ENCODE results near the gene GINS1. TPM values are rescaled to one million over a fixed set of nuclear protein-coding genes. Genes with fewer than 3 reads are reported as not detected.

GINS1 gene
- total and polyA plus RNA-seq, 2 of the 8 experiments (the other 6 are each of a cell fraction or from before 2014, with no cell fraction given) = 44.7 to 68.4 TPM

DNA sequence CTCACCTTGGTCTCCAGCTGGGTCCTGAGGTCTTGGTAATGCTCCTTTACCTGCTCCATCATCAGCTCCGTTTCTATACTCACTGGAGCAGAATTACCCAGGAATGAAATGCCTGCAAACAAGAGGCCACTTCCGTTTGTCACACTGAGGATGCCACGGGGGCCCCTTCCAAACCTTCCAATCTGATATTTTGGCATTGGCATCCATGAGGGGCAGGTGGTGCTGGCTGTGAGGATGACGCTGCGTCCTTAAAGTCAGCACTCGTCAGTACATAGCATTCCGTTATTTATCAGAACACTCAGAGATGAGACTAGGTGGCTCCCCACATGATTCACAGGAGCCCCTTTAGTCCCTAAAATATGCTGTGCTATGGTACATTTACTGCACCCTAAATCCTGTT, 72.7 kb downstream of the GINS1 start:
- H3K18ac ChIP-seq (ENCODE audit: extremely low read depth, low read length) = no peak overlapping the region

More for the DNA sequence above, 72.7 kb downstream of the GINS1 start:
- H3K14ac ChIP-seq (ENCODE audit: insufficient read length) = no peak overlapping the region
- H3K9ac ChIP-seq (replicated peaks in 1 of 4; ENCODE audit: extremely low read depth in 1 of 4, low read depth in 3 of 4, low read length in 3 of 4) = no peak overlapping the region
- no peaks in the 10 kb centered on the region for H3K23me2 ChIP-seq (ENCODE audit: low read depth, low read length)
- ChIA-PET CTCF (ENCODE audit: partially characterized antibody) (interaction anchor here (0.6 to 5.0 kb wide), 5 partner anchors 9 to 128 kb away, joined by 3 to 25 read pairs (median 4); no protein-coding TSS in a partner anchor), POLR2A (ENCODE audit: partially characterized antibody) (interaction anchor here (2.2 kb wide), 1 partner anchor 10 kb away, joined by 8 read pairs; no protein-coding TSS in a partner anchor)
- no peaks in the 10 kb centered on the region for H3K27me3 ChIP-seq (replicated peaks in 1 of 4; ENCODE audit: control insufficient read depth in 3 of 4, extremely low read depth in 1 of 4, insufficient read depth in 3 of 4, low read length in 3 of 4)
- no peak overlapping the region for H4K91ac ChIP-seq (replicated peaks; ENCODE audit: insufficient read length, low read length)
- no peak overlapping the region; the same call in 1 of the 2 replicates for H2BK5ac ChIP-seq (ENCODE audit: low read depth, low read length)
- no peaks in the 10 kb centered on the region for H3K79me1 ChIP-seq (ENCODE audit: low read depth, low read length)
- no peak overlapping the region for H4K8ac ChIP-seq (ENCODE audit: extremely low read depth, insufficient read depth, low read length)
- TF ChIP-seq ASH2L (IDR thresholded peaks at IDR 0.05; ENCODE audit: low read length) (no peak), SRF (IDR thresholded peaks at IDR 0.05; ENCODE audit: low read depth, low read length) (no peak), RBBP5 (IDR thresholded peaks at IDR 0.05; ENCODE audit: borderline replicate concordance, low read depth, low read length) (no peak), JUN (IDR thresholded peaks at IDR 0.05; ENCODE audit: low read depth, low read length) (no peak), ZNF274 (IDR thresholded peaks at IDR 0.05; ENCODE audit: borderline replicate concordance, extremely low read depth, low read length) (no peak), NANOG (IDR thresholded peaks at IDR 0.05; ENCODE audit: insufficient read depth, low read depth, low read length, poor library complexity, severe bottlenecking) (no peak), JUND (IDR thresholded peaks at IDR 0.05; ENCODE audit: low read length) (no peak), RXRA (IDR thresholded peaks at IDR 0.05; ENCODE audit: insufficient read depth, low read depth, low read length) (no peak), SP1 (IDR thresholded peaks at IDR 0.05; ENCODE audit: low read depth, low read length) (no peak), CEBPB (IDR thresholded peaks at IDR 0.05; ENCODE audit: low read depth, low read length) (no peak), RFX5 (IDR thresholded peaks at IDR 0.05; ENCODE audit: borderline replicate concordance, low read depth, low read length) (no peak), YY1 (IDR thresholded peaks at IDR 0.05; ENCODE audit: low read depth, low read length) (no peak)
- TF ChIP-seq, protein P1, sequence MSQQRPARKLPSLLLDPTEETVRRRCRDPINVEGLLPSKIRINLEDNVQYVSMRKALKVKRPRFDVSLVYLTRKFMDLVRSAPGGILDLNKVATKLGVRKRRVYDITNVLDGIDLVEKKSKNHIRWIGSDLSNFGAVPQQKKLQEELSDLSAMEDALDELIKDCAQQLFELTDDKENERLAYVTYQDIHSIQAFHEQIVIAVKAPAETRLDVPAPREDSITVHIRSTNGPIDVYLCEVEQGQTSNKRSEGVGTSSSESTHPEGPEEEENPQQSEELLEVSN (IDR thresholded peaks at IDR 0.05) = no peak
- H4K5ac ChIP-seq (ENCODE audit: insufficient read length, low read depth, low read length) = no peak overlapping the region
- H3K4me3 ChIP-seq (ENCODE audit: extremely low read depth in 1 of 4, insufficient read depth in 2 of 4, low read depth in 3 of 4, low read length in 4 of 4) = no peak overlapping the region
- no peak overlapping the region for H3K56ac ChIP-seq (replicated peaks; ENCODE audit: insufficient read length, low read depth, low read length)
- no peak overlapping the region for H2BK120ac ChIP-seq (replicated peaks; ENCODE audit: low read depth, low read length)
- H3K79me2 ChIP-seq (ENCODE audit: control insufficient read depth in 1 of 2, insufficient read depth in 2 of 2, low read length in 2 of 2) = no peaks in the 10 kb centered on the region
- no peak overlapping the region for H3K4ac ChIP-seq (replicated peaks; ENCODE audit: insufficient read length, low read depth, low read length)
- 95% methylated on average over 7 of the region's 7 CpGs; no CpG with 5 or more reads in 1 of the 2 experiments for WGBS, 2 experiments (ENCODE audit: extremely low coverage in 1 of 2, insufficient coverage in 1 of 2, insufficient read length in 1 of 2, insufficient replicate concordance in 2 of 2, low coverage in 1 of 2, low lambda C conversion rate in 2 of 2, missing lambda C conversion rate in 1 of 2)
- no peak overlapping the region for H2AFZ ChIP-seq (ENCODE audit: low read length)
- H3K4me2 ChIP-seq (ENCODE audit: insufficient read depth in 1 of 2, low read depth in 2 of 2, low read length in 2 of 2) = no peak overlapping the region
- H4K20me1 ChIP-seq (replicated peaks in 1 of 2; ENCODE audit: control insufficient read depth in 1 of 2, insufficient read depth in 2 of 2, low read length in 2 of 2) = peaks cover 0 to 5% of the 10 kb centered on the region in 2 experiments
- no peak overlapping the region for H2BK20ac ChIP-seq (ENCODE audit: low read length)
- H2AK5ac ChIP-seq (ENCODE audit: low read depth, low read length) = no peak overlapping the region
- no peak overlapping the region for H2BK12ac ChIP-seq (ENCODE audit: low read depth, low read length)
- H3K27ac ChIP-seq (ENCODE audit: low read depth, low read length) = no peak overlapping the region
- H3K23ac ChIP-seq (ENCODE audit: insufficient read length) = no peak overlapping the region
- H2BK15ac ChIP-seq (ENCODE audit: low read length) = no peak overlapping the region
- H3K36me3 ChIP-seq (ENCODE audit: control insufficient read depth in 2 of 4, insufficient read depth in 4 of 4, low read length in 3 of 4) = peaks cover 0 to 29% (median 15%) of the 10 kb centered on the region in 4 experiments; a peak in 7 of 8 replicates
- FAIRE-seq (no peak), DNase-seq (ENCODE audit: low read depth in 1 of 2, low spot score in 2 of 2) (no peak)
- H3K9me3 ChIP-seq (ENCODE audit: insufficient read depth in 2 of 2, low read depth in 1 of 2, low read length in 1 of 2) = no peaks in the 10 kb centered on the region
- no peaks in the 10 kb centered on the region for H3K4me1 ChIP-seq (replicated peaks in 1 of 4; ENCODE audit: control insufficient read depth in 3 of 4, insufficient read depth in 4 of 4, low read length in 3 of 4)

Data from H1 (cell line).